ENCODE data around the gene TSPAN18.

DNA sequence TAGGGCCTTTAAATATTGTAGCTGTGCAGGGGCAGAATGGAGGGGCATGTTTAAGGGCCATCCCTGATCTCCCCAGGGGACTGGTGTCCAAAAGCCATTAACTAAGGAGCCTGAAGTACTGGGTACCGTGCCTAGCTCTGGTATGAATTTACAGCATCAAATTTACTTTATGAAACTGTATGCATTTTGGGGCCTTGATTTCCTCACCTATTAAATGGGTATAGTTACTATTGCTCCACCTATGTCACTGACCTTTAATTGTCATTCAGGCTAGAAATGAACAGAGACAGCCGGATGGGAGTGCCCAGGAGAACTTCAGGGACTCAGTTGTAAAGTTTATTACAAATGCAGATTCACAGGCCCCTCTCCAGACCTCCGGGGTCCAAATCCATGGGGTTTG, 235.7 kb downstream of the TSPAN18 start:
- TF ChIP-seq POLR2A (IDR thresholded peaks at IDR 0.05; ENCODE audit: low read depth, low read length) (no peak), TAF1 (IDR thresholded peaks at IDR 0.05; ENCODE audit: borderline replicate concordance, low read depth, low read length) (no peak)
